GM19035 (cell line): ENCODE measurements around the gene CNN3.
"Not testable (repeated sequence)": the region's sequence is repeated elsewhere in the genome, so short reads cannot be mapped to it uniquely, and the experiment has no call there.

Source experiments
- ATAC-seq: cut with Tn5 transposase; IDR thresholded peaks from one replicate; pipeline ENCODE4 v1.9.1; 2021; ENCODE audit not compliant: unreplicated experiment

The CNN3 gene

DNA sequence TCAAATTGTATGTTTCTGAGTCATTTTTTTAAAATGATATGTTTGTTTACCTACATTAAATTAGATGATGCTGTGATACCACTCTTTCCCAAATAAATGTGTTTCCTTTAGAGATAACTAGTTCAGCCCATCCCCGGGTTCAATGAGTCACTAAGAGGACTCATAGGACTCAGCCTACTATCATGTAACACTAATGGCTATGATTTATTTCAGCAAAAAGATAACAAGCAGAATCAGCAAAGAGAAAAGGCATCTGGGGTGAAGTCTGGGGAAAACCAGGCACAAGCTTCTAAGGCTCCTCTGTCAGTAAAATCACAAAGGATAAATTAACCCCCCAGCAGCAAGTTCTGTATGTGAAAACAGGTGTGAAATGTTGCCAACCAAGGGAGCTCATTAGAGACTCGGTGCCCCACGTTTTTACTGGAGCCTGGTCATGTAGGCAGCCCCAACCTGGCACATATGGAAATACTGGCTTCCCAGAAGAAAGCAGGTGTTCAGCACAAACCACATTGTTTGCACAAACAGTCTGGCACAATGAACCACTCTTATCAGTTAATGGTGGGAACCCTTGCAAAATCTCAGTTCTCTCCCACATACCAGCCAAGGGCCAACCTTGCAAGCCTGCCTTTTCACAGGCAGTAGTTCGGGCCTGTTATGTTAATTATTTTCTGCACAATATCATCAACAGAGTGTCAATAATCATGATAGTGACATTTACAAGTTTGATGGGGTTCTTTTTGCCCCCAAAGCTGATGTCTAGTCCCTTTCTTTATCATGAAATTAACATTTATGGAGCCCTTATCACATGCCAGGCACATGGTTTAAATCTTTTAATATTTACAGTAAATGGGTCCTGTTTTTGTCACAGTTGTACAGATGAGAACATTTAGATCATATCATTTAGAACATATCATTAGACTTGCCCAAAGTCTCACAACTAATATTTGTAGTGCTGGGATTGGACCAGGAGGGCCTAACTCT lies 23.1 kb upstream of the CNN3 start:
- no peak for ATAC-seq

DNA sequence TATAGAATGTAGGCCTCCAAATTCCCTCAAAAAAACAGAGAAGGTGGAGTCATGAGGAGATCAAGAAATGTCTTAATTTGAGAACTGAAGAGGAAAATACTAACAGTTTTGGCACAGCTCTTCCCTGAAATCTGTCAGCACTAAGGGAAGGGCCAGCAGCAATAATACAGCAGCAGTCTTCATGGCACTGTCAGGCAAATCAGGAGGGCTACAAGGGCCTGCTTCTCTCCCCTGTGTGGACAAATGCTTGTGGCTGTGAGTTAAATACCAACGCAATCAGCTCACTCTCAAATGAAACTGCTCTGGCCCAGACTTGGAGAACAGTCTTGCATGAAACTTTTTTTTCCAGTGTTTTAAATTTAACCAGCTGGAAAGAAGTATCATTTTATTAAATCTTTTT lies 20.5 kb upstream of the CNN3 start:
- no peak for ATAC-seq

DNA sequence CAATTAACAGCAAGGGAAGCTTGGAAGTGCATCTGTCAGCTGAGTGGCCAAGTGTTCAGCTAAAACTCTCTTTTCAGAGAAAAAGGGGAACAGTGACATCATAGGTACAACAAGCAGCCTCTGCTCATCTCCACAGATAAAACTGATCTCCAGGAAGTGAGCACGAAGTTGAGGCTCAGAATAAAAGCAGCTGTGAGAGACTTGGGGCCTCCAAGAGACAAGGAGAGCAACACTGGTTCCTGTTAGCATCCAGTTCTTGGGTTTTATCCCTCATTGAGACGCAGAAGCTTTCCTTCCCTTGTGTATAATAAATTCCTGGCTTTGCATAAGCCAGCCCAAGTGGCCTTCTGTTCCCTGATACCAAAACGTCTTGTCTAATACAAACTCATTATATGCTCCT lies 20.0 kb upstream of the CNN3 start:
- ATAC-seq = no peak

DNA sequence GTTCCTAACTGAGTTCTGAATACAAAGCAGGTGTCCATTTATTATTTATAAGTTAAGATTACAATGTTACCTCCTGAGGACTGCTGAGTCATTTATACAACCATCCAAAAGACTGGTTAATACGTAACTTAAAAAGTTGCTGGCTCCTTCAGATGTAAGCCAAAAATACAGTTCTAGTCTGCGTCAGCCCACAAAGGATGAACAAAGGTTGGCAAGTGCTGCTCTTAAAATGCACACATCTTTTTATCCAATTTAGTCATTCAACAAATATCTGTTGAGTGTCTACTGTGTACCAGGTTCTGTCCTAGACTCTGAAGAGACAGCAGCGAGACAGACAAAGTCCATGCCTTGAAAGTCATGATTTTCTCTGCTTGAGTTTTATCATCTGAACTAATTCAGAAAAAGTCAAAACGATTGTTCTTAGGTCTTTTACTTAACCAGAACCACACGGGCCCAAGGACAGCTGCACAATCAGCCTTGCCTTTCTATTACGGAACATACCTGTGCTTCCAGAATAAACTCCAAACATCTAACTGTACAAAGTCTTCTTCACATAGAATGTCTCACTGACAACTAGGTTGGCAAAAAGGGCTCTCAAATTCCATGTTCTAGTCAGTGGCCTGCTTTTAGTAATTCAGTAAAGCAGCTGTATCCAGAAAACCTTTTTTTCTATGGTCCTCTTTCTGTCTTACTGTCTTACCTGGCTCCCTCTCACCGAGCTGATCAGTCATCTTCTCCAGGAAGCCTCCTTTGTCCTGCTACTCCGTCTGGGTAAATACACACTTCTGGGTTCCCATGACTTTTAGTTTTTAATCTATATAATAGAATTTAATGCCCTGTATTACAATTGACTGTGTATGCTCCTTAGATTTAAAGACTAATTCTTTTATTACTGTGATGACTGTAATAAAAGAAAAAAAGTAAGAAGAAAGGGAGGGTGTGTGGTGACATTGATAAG lies 15.5 kb upstream of the CNN3 start:
- ATAC-seq = no peak

DNA sequence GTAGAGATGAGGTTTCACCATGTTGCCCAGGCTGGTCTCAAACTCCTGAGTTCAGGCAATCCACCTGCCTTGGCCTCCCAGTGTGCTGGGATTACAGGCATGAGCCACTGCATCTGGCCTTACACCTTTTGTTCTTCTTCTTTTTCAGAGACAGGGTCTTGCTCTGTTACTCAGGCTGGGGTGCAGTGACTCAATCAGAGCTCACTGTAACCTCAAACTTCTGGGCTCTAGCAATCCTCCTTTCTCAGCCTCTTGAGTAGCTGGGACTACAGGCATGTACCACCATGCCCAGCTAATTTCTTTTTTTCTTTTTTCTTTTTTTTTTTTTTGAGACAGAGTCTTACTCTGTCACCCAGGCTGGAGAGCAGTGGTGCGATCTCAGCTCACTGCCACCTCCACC lies 14.6 kb upstream of the CNN3 start:
- not testable (repeated sequence) for ATAC-seq

DNA sequence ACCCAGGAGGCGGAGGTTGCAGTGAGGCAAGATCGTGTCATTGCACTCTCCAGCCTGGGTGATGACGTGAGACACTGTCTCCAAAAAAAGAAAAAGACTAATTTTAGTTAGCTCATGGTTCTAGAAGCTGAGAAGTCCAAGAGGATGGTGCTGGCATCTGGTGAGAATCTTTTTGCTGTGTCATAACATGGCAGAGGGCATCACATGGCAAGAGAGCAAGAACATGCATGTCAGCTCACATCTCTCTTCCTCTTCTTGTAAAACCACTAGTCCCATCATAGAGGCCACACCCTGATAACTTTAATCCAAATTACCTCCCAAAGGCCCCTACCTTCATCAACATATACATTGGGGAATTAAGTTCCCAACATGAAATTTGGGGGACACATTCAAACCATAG lies 13.8 kb upstream of the CNN3 start:
- ATAC-seq = no peak

DNA sequence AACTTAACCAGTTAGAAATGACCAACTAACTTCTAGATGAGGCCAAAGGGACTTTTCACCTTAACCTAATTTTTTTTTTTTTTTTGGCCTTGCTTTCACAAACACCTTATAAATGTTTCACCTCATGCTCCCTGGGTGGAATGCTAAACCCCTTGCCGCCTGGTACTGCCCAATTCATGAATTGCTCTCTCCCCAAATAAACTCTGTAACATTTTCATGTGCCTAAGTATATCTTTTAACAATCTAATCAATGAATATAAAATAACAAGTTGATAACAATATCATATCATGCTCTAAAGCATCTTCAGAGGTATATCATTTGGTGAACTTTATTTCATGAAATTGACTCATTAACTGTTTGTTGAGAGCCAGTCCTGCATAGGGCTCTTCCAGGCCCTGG lies 10.9 kb upstream of the CNN3 start:
- no peak for ATAC-seq

DNA sequence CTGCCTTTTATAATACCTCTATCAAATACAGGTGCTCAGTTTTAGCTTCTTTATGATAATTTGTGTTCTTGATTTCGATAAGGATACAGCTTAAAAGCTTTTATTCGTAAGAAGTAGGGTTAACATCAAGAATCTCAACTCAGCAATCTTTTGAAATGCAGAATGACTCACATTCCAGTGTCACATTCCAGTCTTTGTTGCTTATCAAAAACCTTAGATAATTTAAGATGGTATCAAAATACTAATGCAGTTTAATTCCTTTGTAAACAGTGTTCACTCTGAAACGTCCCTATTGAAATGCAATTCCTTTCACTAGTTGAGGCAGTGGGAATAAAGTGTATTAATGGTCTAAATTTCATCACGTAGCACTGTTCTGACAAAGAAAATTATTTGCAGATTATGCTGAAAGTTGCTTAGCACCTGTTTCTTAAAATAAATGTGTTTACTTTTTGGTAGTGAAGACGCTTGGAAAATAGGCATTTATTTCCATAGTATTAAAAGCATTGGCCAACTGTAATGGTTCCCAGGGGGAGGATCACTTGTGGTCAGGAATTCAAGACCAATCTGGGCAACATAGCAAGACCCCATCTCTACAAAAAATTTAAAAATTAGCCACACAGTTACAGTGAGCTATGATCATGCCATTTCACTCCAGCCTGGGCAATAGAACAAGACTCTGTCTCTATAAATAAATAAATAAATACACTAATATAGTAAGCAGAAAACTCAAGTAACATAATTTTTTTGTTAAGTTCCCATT lies 10.1 kb upstream of the CNN3 start:
- ATAC-seq = no peak

DNA sequence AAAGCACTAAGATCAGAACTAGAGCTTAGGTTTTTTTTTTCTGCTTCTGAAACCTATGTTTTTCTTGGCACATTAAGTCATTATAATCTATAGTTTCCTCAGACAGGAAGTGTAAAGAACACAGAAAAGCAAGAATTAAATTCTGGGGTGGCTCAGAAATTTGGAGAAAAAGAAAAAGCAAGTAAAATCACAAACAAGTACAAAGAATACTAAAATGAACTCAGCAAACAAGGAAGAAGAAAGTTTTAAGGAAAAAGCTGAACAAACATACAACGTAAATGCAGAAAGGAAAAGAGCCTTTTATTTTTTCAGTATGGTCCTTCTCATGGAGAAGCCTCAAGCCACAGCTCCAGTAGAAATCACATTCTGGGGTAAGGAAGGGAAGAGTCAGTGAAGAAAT lies 8.6 kb upstream of the CNN3 start:
- no peak for ATAC-seq

DNA sequence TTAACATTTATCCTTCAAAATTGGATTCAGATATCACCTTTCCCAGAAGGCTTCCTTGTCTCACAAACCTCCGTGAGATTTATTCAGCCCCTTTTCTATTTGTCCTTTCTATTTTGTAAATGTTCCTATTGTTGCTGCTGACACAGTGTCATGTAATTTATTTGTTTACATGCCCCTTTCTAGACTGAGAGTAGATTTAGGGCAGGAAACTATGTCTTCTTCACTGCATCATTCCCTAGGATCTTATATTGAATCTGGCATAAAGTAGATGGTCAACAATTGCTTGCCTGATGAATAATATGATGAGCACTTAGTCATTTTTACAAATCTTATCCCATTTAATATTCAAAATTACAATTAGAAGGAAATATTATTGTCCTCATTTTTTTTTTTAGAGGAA lies 8.1 kb upstream of the CNN3 start:
- no peak for ATAC-seq

DNA sequence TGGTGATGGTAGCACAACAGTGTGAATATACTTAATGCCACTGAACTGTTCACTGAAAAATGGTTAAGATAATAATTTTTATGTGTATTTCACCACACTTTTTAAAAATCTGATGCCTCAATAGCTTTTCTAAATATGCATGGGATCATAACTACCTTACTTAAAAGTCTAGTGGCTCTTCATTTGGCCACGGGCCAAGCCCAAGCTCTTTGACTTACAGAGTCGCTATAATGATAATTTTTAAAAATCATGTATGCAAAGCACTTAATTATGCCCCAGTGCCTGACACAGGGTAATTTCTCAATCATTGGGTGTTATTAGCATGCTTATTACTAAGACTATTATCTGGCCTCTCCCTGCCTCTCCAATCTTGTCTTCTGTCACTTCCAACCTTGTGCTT lies 7.6 kb upstream of the CNN3 start:
- no peak for ATAC-seq

DNA sequence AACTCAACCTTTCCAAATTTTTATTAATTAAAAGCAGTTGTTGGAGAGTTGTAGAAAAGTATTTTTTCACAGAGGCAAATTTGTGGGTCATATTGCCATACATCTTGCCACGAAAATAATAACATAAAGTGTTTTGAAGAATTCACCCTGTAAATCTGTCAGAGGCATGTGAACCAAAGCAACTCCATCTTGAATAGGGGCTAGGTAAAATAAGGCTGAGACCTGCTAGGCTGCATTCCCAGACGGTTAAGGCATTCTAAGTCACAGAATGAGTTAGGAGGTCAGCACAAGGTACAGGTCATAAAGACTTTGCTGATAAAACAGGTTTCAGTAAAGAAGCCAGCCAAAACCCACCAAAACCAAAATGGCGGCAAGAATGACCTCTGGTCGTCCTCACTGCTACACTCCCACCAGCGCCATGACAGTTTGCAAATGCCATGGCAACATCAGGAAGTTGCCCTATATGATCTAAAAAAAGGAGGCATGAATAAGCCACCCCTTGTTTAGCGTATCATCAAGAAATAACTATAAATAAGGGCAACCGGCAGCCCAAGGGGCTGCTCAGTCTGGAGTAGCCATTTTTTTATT lies 4.4 kb upstream of the CNN3 start:
- no peak for ATAC-seq

DNA sequence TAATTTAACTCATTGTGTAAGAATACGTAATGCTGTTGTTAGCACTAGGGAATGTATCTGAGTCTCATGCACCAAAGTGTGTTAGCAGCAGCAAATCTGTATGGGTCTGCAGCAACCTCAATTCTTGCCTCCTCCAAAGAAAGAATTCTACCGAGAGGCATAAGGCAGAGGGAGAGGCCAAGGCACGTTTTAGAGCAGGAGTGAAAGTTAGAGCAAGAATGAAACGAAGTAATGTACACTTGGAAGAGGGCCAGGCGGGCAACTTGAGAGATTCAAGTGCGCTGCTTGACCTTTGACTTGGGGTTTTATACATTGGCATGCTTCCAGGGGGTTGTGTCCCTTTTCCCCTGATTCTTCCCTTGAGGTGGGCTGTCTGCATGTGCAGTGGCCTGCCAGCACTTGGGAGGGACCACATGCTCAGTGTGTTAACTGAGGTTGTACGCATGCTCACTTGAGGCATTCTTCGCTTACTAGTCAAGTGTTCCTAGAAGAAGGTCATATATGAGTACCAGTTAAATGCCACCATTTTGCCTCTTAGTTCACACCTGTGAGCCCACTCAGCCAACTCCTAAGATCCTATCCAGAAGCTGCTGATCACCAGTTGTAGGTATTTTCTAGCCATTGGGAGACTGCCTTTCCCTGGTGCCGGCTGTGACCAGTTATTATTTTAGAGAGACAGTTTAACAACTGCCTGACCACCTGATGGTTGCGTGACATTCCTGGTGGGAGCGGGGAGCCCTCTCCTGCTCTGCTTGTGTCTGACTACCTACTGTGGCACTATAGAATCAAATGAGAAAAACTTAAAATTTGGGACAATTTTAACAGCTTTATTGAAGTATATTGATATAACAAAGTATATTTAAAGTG lies 2.7 kb upstream of the CNN3 start:
- no peak for ATAC-seq

DNA sequence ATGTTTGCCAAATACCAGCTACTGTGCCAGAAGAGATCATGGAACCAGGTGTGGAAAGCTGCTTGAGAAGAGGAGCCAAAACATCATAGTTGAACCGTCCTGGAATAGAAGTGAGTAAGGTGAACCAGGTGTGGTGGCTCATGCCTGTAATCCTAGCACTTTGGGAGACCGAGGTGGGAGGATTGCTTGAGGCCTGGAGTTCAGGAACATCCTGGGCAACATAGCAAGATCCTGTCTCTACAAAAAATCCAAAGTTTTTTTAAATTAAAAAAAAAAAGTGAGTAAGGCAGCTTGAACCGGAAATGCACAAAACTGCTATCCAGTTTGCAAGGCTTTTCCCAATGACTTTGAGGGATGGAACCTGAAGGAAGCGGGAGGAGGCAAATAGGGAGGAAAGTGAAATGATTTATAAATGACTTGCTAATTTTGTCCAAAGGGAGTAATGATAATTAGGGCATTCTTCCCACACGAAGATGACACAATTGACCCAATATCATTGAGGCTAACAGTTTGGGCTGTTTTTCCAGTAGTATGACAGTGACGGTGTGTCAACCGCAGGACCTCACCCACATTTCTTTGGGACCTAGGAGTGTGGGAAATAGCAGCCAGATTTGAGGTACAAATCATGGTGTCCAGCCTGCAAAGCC lies 1.5 kb upstream of the CNN3 start:
- ATAC-seq = no peak

DNA sequence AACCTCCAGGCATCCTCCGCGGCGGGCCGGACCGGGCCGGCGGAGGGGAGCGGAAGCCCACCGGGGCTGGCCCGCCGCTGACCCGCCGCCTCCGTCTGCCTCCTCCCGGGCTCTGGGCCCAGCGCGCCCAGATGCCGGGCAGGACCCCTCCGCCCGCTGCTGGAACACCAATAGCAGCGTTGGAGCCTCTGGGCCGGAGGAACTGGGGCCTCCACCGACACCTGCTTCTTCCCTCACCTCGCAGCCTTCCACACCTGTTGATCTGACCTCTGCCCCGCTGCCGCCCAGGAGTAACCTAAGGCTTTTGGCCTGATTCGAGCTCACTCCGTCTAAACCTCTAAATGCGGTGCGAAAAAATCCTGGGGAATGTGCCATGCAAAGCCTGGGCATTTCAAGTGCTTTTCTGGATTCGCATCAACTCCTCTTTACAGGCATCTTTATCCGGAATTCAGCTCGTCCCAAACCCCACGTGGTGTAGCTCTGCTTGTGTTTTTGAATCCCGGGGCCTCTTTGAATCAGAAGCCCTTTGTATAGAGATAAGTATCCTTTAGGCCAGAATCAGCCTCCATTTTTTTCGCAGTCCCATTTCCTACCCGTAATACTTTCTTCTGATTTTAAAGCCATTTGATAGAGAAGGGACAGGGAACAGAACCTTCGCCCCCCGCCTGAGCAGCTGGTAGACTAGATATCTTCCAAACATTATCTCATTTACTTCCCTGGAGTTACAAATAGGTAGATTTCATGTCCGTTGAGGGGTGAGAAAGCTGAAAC lies 680 bp upstream of the CNN3 start:
- peak; percentile 23 for ATAC-seq

DNA sequence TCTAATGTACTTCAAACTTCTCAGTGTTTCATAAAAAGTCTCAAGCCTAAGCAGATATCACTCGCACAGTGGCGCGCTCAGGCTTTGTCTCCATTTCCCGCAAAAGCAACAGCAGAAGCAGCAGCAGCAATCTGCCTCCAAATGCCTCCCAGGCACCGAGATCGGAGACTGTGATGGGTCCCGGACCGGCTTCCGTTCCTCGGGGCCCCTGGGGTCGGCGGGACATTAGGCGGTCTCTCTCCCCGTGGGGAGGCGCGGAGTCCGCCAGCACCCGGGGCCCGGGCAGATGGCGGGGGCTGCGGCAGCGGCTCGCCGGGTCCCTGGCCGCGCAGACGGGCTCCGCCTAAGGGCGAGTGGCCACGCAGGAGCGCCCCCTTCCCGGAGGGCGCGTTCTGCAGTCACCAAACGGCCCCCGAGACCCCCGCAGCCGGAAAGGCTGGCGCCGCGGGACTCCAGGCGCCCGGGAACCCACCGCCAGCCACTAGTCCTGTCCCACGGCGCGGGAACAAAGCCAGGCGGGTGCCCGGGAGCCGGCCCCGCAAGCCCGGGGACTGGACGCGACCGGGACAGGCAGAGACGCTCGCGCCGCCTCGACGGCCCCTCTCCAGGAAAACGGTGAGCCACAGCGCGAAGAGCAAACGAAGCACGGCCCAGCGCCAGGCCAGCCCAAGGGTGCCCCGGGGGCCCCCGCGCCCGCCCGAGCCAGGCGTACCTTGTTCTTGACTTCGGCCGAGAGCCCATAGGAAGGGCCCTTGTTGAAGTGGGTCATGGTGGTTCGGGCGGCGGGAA lies 590 bp downstream of the CNN3 start:
- ATAC-seq = peak; percentile 34

DNA sequence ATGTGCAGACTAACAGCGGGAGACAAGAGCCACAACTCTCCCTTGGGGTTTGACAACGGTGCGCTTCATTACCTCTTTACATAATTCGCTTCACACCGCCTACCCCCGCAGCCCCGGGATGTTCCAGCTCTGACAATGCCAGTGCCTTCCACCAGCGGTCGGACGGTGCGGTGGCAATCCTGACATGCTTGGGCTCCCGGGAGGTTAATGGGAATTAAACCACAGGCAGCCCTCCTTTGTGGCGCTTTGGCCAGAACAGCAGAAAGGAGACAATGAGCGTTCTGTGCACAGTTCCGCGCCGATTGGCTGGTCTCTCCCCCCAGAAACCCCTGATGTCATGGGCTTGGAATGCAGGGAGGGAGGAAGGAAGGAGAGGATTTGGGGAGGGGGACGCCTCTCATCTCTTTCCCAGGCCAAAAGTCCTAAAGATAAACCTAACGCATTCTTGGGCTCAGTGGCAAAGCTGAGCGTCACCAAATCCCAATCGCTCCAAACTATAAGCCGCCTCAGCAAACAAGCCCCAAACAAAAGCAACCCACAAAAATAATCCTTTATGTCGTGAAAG lies 1.3 kb downstream of the CNN3 start:
- no peak for ATAC-seq
